H1 (cell line): ENCODE measurements around the gene MRPS6. TPM values are rescaled to one million over a fixed set of nuclear protein-coding genes. Genes with fewer than 3 reads are reported as not detected.

Source experiments
- CTCF ChIA-PET: fragments of 300-600 bp; sonication (Branson Sonifier 250); formaldehyde crosslinking; loops from one replicate; lab custom pipeline; 2021; ENCODE audit not compliant: partially characterized antibody; lab: Charles Lee
- POLR2A ChIA-PET: fragments of 300-600 bp; sonication (Branson Sonifier 250); formaldehyde crosslinking; loops from one replicate; lab custom pipeline; 2021; ENCODE audit warnings: inconsistent platforms; ENCODE audit not compliant: partially characterized antibody; lab: Charles Lee
- DNase-seq, 2 experiments: peaks; one replicate each; pipeline versions ENCODE4 v3.0.0 to v3.0.0-alpha.2; 2010 to 2022; ENCODE audit warnings: low spot score in 2 of 2, low read depth in 1 of 2, mixed read lengths in 1 of 2
- FAIRE-seq: peaks from 2 replicates; lab custom pipeline; 2011; peaks lifted over from hg19 to GRCh38; lab: Jason Lieb, UNC
- H2AFZ ChIP-seq: 2 replicates; pipeline ENCODE4 v1.8.1; 2012; ENCODE audit warnings: low read length, inconsistent platforms
- H2AK5ac ChIP-seq: 2 replicates; pipeline ENCODE4 v1.6.1; 2013; ENCODE audit warnings: low read depth, low read length
- H2BK120ac ChIP-seq: replicated peaks from 2 replicates; pipeline ENCODE3; 2013; ENCODE audit warnings: low read depth, low read length, inconsistent platforms
- H2BK12ac ChIP-seq: 2 replicates; pipeline ENCODE4 v1.6.1; 2013; ENCODE audit warnings: low read depth, low read length
- H2BK15ac ChIP-seq: 2 replicates; pipeline ENCODE4 v1.6.1; 2013; ENCODE audit warnings: low read length
- H2BK20ac ChIP-seq: 2 replicates; pipeline ENCODE4 v1.6.1; 2013; ENCODE audit warnings: low read length
- H2BK5ac ChIP-seq: 2 replicates; pipeline ENCODE4 v1.6.1; 2013; ENCODE audit warnings: low read depth, low read length
- H3K14ac ChIP-seq: 2 replicates; pipeline ENCODE4 v1.6.1; 2013; ENCODE audit warnings: inconsistent platforms; ENCODE audit not compliant: insufficient read length
- H3K18ac ChIP-seq: 2 replicates; pipeline ENCODE4 v1.6.1; 2013; ENCODE audit warnings: low read length; ENCODE audit errors: extremely low read depth
- H3K23ac ChIP-seq: 2 replicates; pipeline ENCODE4 v1.6.1; 2013; ENCODE audit warnings: inconsistent platforms; ENCODE audit not compliant: insufficient read length
- H3K23me2 ChIP-seq: 2 replicates; pipeline ENCODE4 v1.6.1; 2013; ENCODE audit warnings: low read depth, low read length
- H3K27ac ChIP-seq: 2 replicates; pipeline ENCODE4 v1.6.1; 2011; ENCODE audit warnings: low read depth, low read length, inconsistent platforms
- H3K27me3 ChIP-seq, 4 experiments: replicated peaks in 1 of 4; 1 replicate in 1 of 4; 2 replicates in 3 of 4; pipeline versions ENCODE4 v1.6.1 to v1.8.1; 2011 to 2013; ENCODE audit warnings: low read length in 3 of 4, mild to moderate bottlenecking in 3 of 4, inconsistent platforms in 2 of 4, mixed read lengths in 2 of 4, moderate library complexity in 1 of 4; ENCODE audit not compliant: control insufficient read depth in 3 of 4, insufficient read depth in 3 of 4; ENCODE audit errors: extremely low read depth in 1 of 4
- H3K36me3 ChIP-seq, 4 experiments: 2 replicates each; pipeline versions ENCODE4 v1.6.1 to v1.8.1; 2011 to 2013; ENCODE audit warnings: mild to moderate bottlenecking in 4 of 4, low read length in 3 of 4, moderate library complexity in 2 of 4, control low read depth in 1 of 4, inconsistent platforms in 1 of 4; ENCODE audit not compliant: insufficient read depth in 4 of 4, control insufficient read depth in 2 of 4
- H3K4ac ChIP-seq: replicated peaks from 2 replicates; pipeline ENCODE3; 2013; ENCODE audit warnings: low read length, low read depth, mixed read lengths, inconsistent platforms; ENCODE audit not compliant: insufficient read length
- H3K4me1 ChIP-seq, 4 experiments: replicated peaks in 1 of 4; 1 replicate in 1 of 4; 2 replicates in 3 of 4; pipeline versions ENCODE4 v1.6.1 to v1.8.1; 2011 to 2013; ENCODE audit warnings: low read length in 3 of 4, inconsistent platforms in 2 of 4, mixed read lengths in 1 of 4; ENCODE audit not compliant: insufficient read depth in 4 of 4, control insufficient read depth in 3 of 4
- H3K4me2 ChIP-seq, 2 experiments: 2 replicates each; pipeline versions ENCODE4 v1.6.1 to v1.8.1; 2011 to 2013; ENCODE audit warnings: low read depth in 2 of 2, low read length in 2 of 2, control low read depth in 1 of 2, inconsistent platforms in 1 of 2, mild to moderate bottlenecking in 1 of 2; ENCODE audit not compliant: insufficient read depth in 1 of 2
- H3K4me3 ChIP-seq, 4 experiments: fragments of 200-600, 300-600 bp in 1 of 4; sonication (generic), shearing (Covaris generic), sonication (Bioruptor Twin) in 1 of 4; 2 replicates each; pipeline versions ENCODE4 v1.5.1 to v1.8.1; 2011 to 2016; ENCODE audit warnings: low read length in 4 of 4, low read depth in 3 of 4, control low read depth in 2 of 4, inconsistent platforms in 2 of 4, mild to moderate bottlenecking in 2 of 4, mixed read lengths in 1 of 4, moderate library complexity in 1 of 4; ENCODE audit not compliant: insufficient read depth in 2 of 4; ENCODE audit errors: extremely low read depth in 1 of 4
- H3K56ac ChIP-seq: replicated peaks from 2 replicates; pipeline ENCODE3; 2013; ENCODE audit warnings: low read depth, mild to moderate bottlenecking, mixed read lengths, low read length, inconsistent platforms; ENCODE audit not compliant: insufficient read length
- H3K79me1 ChIP-seq: 2 replicates; pipeline ENCODE4 v1.6.1; 2013; ENCODE audit warnings: low read depth, low read length, control low read depth
- H3K79me2 ChIP-seq, 2 experiments: 2 replicates each; pipeline versions ENCODE4 v1.6.1 to v1.8.1; 2012 to 2013; ENCODE audit warnings: low read length in 2 of 2, mild to moderate bottlenecking in 2 of 2, inconsistent platforms in 1 of 2; ENCODE audit not compliant: insufficient read depth in 2 of 2, control insufficient read depth in 1 of 2
- H3K9ac ChIP-seq, 4 experiments: replicated peaks in 1 of 4; 1 replicate in 1 of 4; 2 replicates in 3 of 4; pipeline versions ENCODE4 v1.6.1 to v1.8.1; 2011 to 2013; ENCODE audit warnings: low read depth in 3 of 4, low read length in 3 of 4, control low read depth in 2 of 4, mild to moderate bottlenecking in 2 of 4, moderate library complexity in 2 of 4, inconsistent platforms in 1 of 4; ENCODE audit errors: extremely low read depth in 1 of 4
- H3K9me3 ChIP-seq, 2 experiments: 2 replicates each; pipeline versions ENCODE4 v1.6.1 to v1.8.1; 2012 to 2013; ENCODE audit warnings: mild to moderate bottlenecking in 2 of 2, moderate library complexity in 2 of 2, control low read depth in 1 of 2, inconsistent platforms in 1 of 2, low read depth in 1 of 2, low read length in 1 of 2, mixed read lengths in 1 of 2; ENCODE audit not compliant: insufficient read depth in 2 of 2
- H4K20me1 ChIP-seq, 2 experiments: replicated peaks in 1 of 2; 2 replicates each; pipeline versions ENCODE3 to v1.8.1; 2011 to 2013; ENCODE audit warnings: inconsistent platforms in 2 of 2, low read length in 2 of 2, mild to moderate bottlenecking in 1 of 2; ENCODE audit not compliant: insufficient read depth in 2 of 2, control insufficient read depth in 1 of 2
- H4K5ac ChIP-seq: 2 replicates; pipeline ENCODE4 v1.6.1; 2013; ENCODE audit warnings: low read length, low read depth, mixed read lengths, inconsistent platforms; ENCODE audit not compliant: insufficient read length
- H4K8ac ChIP-seq: 2 replicates; pipeline ENCODE4 v1.8.0; 2013; ENCODE audit warnings: mild to moderate bottlenecking, moderate library complexity, low read length, inconsistent platforms; ENCODE audit not compliant: insufficient read depth; ENCODE audit errors: extremely low read depth
- H4K91ac ChIP-seq: replicated peaks from 2 replicates; pipeline ENCODE3; 2013; ENCODE audit warnings: low read length, mixed read lengths, inconsistent platforms; ENCODE audit not compliant: insufficient read length
- JUN ChIP-seq: IDR thresholded peaks from 2 replicates; pipeline ENCODE4 v1.6.1; 2011; ENCODE audit warnings: low read depth, mild to moderate bottlenecking, improper control_type of control experiment, low read length
- SRF ChIP-seq: IDR thresholded peaks from 2 replicates; pipeline ENCODE4 v1.6.1; 2011; ENCODE audit warnings: mild to moderate bottlenecking, low read depth, low read length, moderate library complexity
- WGBS, 2 experiments: shearing (Covaris generic) in 1 of 2; methylation state at CpG; one replicate each; pipeline versions ENCODE4 v1.1.6 to v1.1.7; 2013 to 2015; ENCODE audit warnings: low lambda C conversion rate in 2 of 2, mixed read lengths in 2 of 2, inconsistent platforms in 1 of 2, low coverage in 1 of 2, missing lambda C conversion rate in 1 of 2; ENCODE audit not compliant: insufficient replicate concordance in 2 of 2, insufficient coverage in 1 of 2, insufficient read length in 1 of 2; ENCODE audit errors: extremely low coverage in 1 of 2, missing lambda C conversion rate in 1 of 2; 5-methylcytosine and 5-hydroxymethylcytosine counted together
- polyA plus RNA-seq, 7 experiments: library from polyadenylated mRNA; depleted of rRNA in 3 of 7; stranded (reverse) in 5 of 7; unstranded in 2 of 7; fragments of >200 nt in 5 of 7; fragments of 200-250 nt in 2 of 7; gene quantifications; 1 replicate in 5 of 7; 2 replicates in 1 of 7; 4 replicates in 1 of 7; pipeline versions ENCODE4 v1.2.1 to v1.2.3, GENCODE V29; 2011 to 2013; ENCODE audit warnings: missing spikeins in 2 of 7, mixed read lengths in 2 of 7
- total RNA-seq: library from RNA; stranded (reverse); fragmentation: NEBNext Ultra II Directional; extraction: Animal tissue kit (Norgen Biotek cat#: 25700); gene quantifications from 2 replicates; pipeline ENCODE4 v1.2.1, GENCODE V29; 2021
- TF ChIP-seq, protein P1 (sequence below), 3 experiments: IDR thresholded peaks; 1 replicate in 2 of 3; 2 replicates in 1 of 3; pipeline versions ENCODE4 v1.5.1 to v1.6.1; 2011; ENCODE audit warnings: low read length in 3 of 3, mild to moderate bottlenecking in 3 of 3, inconsistent platforms in 2 of 3, low read depth in 1 of 3, moderate library complexity in 1 of 3; ENCODE audit not compliant: insufficient read depth in 1 of 3; ENCODE audit errors: control extremely low read depth in 1 of 3

MRPS6 gene
- total and polyA plus RNA-seq, 2 of the 8 experiments (the other 6 are each of a cell fraction or from before 2014, with no cell fraction given), result 62.7 to 156 TPM

DNA sequence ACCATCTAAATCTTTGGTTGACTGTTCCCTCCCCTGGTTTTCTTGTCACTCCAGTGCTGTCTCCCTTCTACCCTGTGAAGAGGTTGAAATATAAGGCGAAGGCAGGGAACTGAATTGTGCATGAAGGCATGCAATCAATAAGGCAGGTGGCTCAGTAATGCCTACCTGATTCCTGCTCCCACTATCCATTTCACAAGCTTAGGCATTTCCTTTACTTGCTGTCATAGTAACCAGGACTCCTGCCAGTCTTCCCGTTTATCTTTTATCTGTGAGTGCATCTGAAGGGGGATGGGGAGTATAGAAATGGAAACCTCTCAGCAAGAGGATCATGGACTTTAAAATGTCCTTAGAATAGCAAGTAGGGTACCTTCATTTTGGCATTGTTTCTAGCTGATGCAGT lies 40.5 kb downstream of the MRPS6 start:
- Histone ChIP-seq H3K4me2 (peak overlapping the region; percentile 21 to 53), H3K14ac (no peak overlapping the region), H3K4ac (no peak overlapping the region), H3K56ac (no peak overlapping the region), H2BK15ac (no peak overlapping the region), H3K36me3 (peaks cover 0 to 13% (median 0%) of the 10 kb centered on the region in 4 experiments; a peak in 1 of 8 replicates), H3K23ac (no peak overlapping the region), H3K27ac (no peak overlapping the region), H4K8ac (no peak overlapping the region), H4K91ac (no peak overlapping the region), H3K18ac (no peak overlapping the region), H3K27me3 (no peaks in the 10 kb centered on the region), H4K5ac (no peak overlapping the region), H3K4me1 (peaks cover 0 to 16% (median 10%) of the 10 kb centered on the region in 4 experiments; a peak in 3 of 7 replicates), H2BK120ac (no peak overlapping the region), H2AK5ac (no peak overlapping the region), H2BK5ac (no peak overlapping the region), H2BK20ac (no peak overlapping the region), H3K79me2 (peaks cover 0 to 90% of the 10 kb centered on the region in 2 experiments; a peak in 3 of 4 replicates), H4K20me1 (no peaks in the 10 kb centered on the region), H3K79me1 (no peaks in the 10 kb centered on the region; the same call in 1 of the 2 replicates), H2BK12ac (no peak overlapping the region), H3K9me3 (peaks cover 0 to 6% of the 10 kb centered on the region in 2 experiments; a peak in 1 of 4 replicates), H3K9ac (no peak overlapping the region), H2AFZ (no peak overlapping the region), H3K23me2 (no peaks in the 10 kb centered on the region), H3K4me3 (0 out of 8 replicates have a peak overlapping the region, but pooled peaks of 1 of the 4 experiments have one; percentile 17)
- DNase-seq, result no peak
- FAIRE-seq, result peak; percentile 71
- ChIA-PET POLR2A (interaction anchor here (1.6 kb wide), 1 partner anchor 11 kb away, joined by 5 read pairs; no protein-coding TSS in a partner anchor), CTCF (interaction anchor here (1.0 to 1.8 kb wide), 5 partner anchors 16 to 190 kb away, joined by 3 to 8 read pairs (median 3); no protein-coding TSS in a partner anchor)
- TF ChIP-seq SRF, result no peak
- no peak for TF ChIP-seq JUN
- TF ChIP-seq, protein P1, sequence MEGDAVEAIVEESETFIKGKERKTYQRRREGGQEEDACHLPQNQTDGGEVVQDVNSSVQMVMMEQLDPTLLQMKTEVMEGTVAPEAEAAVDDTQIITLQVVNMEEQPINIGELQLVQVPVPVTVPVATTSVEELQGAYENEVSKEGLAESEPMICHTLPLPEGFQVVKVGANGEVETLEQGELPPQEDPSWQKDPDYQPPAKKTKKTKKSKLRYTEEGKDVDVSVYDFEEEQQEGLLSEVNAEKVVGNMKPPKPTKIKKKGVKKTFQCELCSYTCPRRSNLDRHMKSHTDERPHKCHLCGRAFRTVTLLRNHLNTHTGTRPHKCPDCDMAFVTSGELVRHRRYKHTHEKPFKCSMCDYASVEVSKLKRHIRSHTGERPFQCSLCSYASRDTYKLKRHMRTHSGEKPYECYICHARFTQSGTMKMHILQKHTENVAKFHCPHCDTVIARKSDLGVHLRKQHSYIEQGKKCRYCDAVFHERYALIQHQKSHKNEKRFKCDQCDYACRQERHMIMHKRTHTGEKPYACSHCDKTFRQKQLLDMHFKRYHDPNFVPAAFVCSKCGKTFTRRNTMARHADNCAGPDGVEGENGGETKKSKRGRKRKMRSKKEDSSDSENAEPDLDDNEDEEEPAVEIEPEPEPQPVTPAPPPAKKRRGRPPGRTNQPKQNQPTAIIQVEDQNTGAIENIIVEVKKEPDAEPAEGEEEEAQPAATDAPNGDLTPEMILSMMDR (IDR thresholded peaks at IDR 0.05; ENCODE audit: control extremely low read depth in 1 of 3, insufficient read depth in 1 of 3, low read depth in 1 of 3, low read length in 3 of 3), result no peak
- 30% methylated on average over 2 of the region's 2 CpGs; no CpG with 5 or more reads in 1 of the 2 experiments for WGBS, 2 experiments
